ENCODE results near the gene CASK.

The CASK gene

DNA sequence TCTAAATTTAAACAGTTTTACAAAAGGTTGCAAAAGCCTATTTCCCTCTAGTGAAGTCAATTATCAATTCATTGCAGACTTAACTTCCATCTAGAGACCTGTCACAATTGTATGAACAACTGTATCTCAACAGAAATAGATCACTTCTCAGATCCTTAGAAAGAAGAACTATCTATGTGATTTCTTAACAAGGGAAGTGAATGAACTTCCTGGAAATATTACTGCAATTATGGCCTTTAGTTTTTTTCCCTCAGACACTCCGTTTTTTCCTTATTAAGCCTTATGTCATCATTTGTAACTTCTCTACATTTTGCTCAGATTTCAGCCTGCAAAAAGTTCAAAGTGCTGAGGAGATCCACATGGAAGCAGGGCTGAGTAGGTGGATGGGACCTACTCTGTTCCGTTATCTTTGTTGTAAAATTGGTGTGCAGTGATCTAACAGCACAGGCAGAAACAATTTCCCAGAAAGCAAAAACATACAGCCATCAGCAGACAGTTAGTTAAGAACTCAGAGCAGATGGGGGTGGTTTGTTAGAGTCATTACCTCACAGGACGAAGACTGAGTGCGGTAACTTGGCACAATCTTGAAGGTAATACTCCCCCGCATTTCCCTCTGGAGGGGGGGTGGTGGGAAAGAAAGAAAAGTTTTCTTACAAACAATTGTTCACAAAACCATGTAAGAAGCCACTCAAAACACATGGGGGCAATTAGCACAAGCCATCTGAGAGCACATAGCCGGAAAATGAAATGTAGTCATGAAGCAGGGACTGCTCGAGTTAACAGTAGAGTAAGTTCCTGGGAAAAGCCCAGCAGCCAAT is 363.9 kb downstream of the CASK start:
- Histone ChIP-seq H4K8ac (ENCODE audit: low read depth, low read length) (no peak overlapping the region), H2BK5ac (ENCODE audit: low read depth, low read length, poor library complexity) (no peak overlapping the region), H2BK12ac (ENCODE audit: low read length) (no peak overlapping the region), H2AK5ac (ENCODE audit: low read length) (no peak overlapping the region), H3K36me3 (ENCODE audit: control insufficient read depth in 1 of 2, insufficient read depth in 2 of 2, low read length in 2 of 2) (no peaks in the 10 kb centered on the region), H3K4me2 (ENCODE audit: low read length) (no peak overlapping the region), H3K4me3 (ENCODE audit: low read depth, low read length) (no peak overlapping the region), H3K9me3 (ENCODE audit: insufficient read depth, low read depth, low read length) (no peaks in the 10 kb centered on the region), H3K79me2 (ENCODE audit: control insufficient read depth, insufficient read depth, low read length, poor library complexity) (no peaks in the 10 kb centered on the region), H3K27ac (ENCODE audit: low read depth, low read length) (no peak overlapping the region), H2BK120ac (ENCODE audit: insufficient read depth, low read length, poor library complexity) (no peak overlapping the region), H3K23ac (ENCODE audit: low read length) (no peak overlapping the region), H3K9ac (ENCODE audit: low read length) (no peak overlapping the region), H3K79me1 (ENCODE audit: low read length) (no peaks in the 10 kb centered on the region), H2AFZ (ENCODE audit: insufficient read depth, low read length, poor library complexity) (no peak overlapping the region), H3K4me1 (ENCODE audit: control insufficient read depth in 1 of 2, insufficient read depth in 2 of 2, low read length in 2 of 2) (no peaks in the 10 kb centered on the region), H4K91ac (ENCODE audit: low read depth, low read length) (no peak overlapping the region), H3K27me3 (ENCODE audit: insufficient read depth, low read length) (no peaks in the 10 kb centered on the region), H3K14ac (ENCODE audit: low read length) (no peak overlapping the region), H3K18ac (ENCODE audit: low read length) (no peak overlapping the region), H3K4ac (ENCODE audit: low read depth, low read length) (no peak overlapping the region), H4K12ac (ENCODE audit: low read depth, low read length) (no peak overlapping the region)
- peak in 1 of 2 donors; percentile 8 for DNase-seq
- WGBS (ENCODE audit: extremely low coverage, insufficient coverage, insufficient read length) = no CpG with 5 or more reads among the region's 7 CpGs

DNA sequence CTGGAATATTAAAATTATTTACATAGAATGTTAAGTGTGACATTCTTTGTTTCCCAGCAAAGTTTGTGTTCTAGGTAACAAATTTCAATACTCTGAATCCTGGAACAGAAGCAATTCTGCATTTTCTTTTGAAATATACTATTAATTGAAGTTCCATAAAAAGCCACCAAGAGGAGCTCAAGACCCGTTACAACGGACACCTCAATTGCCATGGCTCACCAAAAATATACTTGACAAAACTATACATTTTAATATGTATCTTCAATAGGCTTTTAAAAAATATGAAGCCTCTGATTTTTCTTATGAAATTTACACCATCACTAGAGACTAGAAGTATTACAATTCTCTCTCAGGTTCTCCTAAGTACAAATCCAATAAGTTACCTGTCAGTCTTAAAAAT is 364.8 kb downstream of the CASK start:
- no peak overlapping the region for H3K4ac ChIP-seq (ENCODE audit: low read depth, low read length)
- H2BK5ac ChIP-seq (ENCODE audit: low read depth, low read length, poor library complexity) = no peak overlapping the region
- no peak overlapping the region for H2AFZ ChIP-seq (ENCODE audit: insufficient read depth, low read length, poor library complexity)
- no peak overlapping the region for H3K23ac ChIP-seq (ENCODE audit: low read length)
- H3K4me1 ChIP-seq (ENCODE audit: control insufficient read depth in 1 of 2, insufficient read depth in 2 of 2, low read length in 2 of 2) = no peaks in the 10 kb centered on the region
- no peak overlapping the region for H4K91ac ChIP-seq (ENCODE audit: low read depth, low read length)
- no peaks in the 10 kb centered on the region for H3K36me3 ChIP-seq (ENCODE audit: control insufficient read depth in 1 of 2, insufficient read depth in 2 of 2, low read length in 2 of 2)
- no CpG with 5 or more reads among the region's 2 CpGs for WGBS (ENCODE audit: extremely low coverage, insufficient coverage, insufficient read length)
- no peak overlapping the region for H3K9ac ChIP-seq (ENCODE audit: low read length)
- no peak overlapping the region for H4K8ac ChIP-seq (ENCODE audit: low read depth, low read length)
- H3K27me3 ChIP-seq (ENCODE audit: insufficient read depth, low read length) = no peaks in the 10 kb centered on the region
- no peak overlapping the region for H3K4me2 ChIP-seq (ENCODE audit: low read length)
- no peaks in the 10 kb centered on the region for H3K79me1 ChIP-seq (ENCODE audit: low read length)
- H3K4me3 ChIP-seq (ENCODE audit: low read depth, low read length) = no peak overlapping the region
- H2BK120ac ChIP-seq (ENCODE audit: insufficient read depth, low read length, poor library complexity) = no peak overlapping the region
- H2BK12ac ChIP-seq (ENCODE audit: low read length) = no peak overlapping the region
- H3K18ac ChIP-seq (ENCODE audit: low read length) = no peak overlapping the region
- H3K14ac ChIP-seq (ENCODE audit: low read length) = no peak overlapping the region
- DNase-seq = peak in 1 of 2 donors; percentile 52
- no peaks in the 10 kb centered on the region for H3K79me2 ChIP-seq (ENCODE audit: control insufficient read depth, insufficient read depth, low read length, poor library complexity)
- no peak overlapping the region for H4K12ac ChIP-seq (ENCODE audit: low read depth, low read length)
- no peak overlapping the region for H2AK5ac ChIP-seq (ENCODE audit: low read length)
- H3K9me3 ChIP-seq (ENCODE audit: insufficient read depth, low read depth, low read length) = no peaks in the 10 kb centered on the region
- H3K27ac ChIP-seq (ENCODE audit: low read depth, low read length) = no peak overlapping the region

DNA sequence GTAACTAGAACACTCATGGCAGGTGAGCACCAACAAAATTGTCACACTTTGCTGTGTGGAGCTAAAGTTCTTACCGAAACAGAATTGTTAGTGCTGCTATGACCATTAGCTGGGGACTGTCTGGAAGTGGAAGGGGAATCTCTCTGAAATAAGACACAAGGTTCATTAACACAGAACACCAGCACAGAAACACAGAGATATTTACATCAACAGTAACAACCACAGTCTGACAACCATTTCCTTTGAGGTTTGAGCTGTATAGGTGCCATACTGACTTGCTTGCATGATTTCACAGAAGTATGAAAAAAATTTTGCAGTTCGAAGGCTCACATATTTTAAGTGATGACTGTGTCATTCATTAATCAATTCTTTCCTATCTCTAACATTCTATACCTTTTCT is 366.4 kb downstream of the CASK start:
- no peak overlapping the region for H4K12ac ChIP-seq (ENCODE audit: low read depth, low read length)
- H3K14ac ChIP-seq (ENCODE audit: low read length) = no peak overlapping the region
- no peak overlapping the region for H2AFZ ChIP-seq (ENCODE audit: insufficient read depth, low read length, poor library complexity)
- no peak overlapping the region for H3K18ac ChIP-seq (ENCODE audit: low read length)
- no peak overlapping the region for H3K9ac ChIP-seq (ENCODE audit: low read length)
- no peaks in the 10 kb centered on the region for H3K27me3 ChIP-seq (ENCODE audit: insufficient read depth, low read length)
- H3K4me2 ChIP-seq (ENCODE audit: low read length) = no peak overlapping the region
- no peaks in the 10 kb centered on the region for H3K79me1 ChIP-seq (ENCODE audit: low read length)
- no peak overlapping the region for H4K91ac ChIP-seq (ENCODE audit: low read depth, low read length)
- H3K27ac ChIP-seq (ENCODE audit: low read depth, low read length) = no peak overlapping the region
- H3K4me1 ChIP-seq (ENCODE audit: control insufficient read depth in 1 of 2, insufficient read depth in 2 of 2, low read length in 2 of 2) = no peaks in the 10 kb centered on the region
- no peaks in the 10 kb centered on the region for H3K36me3 ChIP-seq (ENCODE audit: control insufficient read depth in 1 of 2, insufficient read depth in 2 of 2, low read length in 2 of 2)
- H3K79me2 ChIP-seq (ENCODE audit: control insufficient read depth, insufficient read depth, low read length, poor library complexity) = no peaks in the 10 kb centered on the region
- H2BK120ac ChIP-seq (ENCODE audit: insufficient read depth, low read length, poor library complexity) = no peak overlapping the region
- no peak overlapping the region for H2AK5ac ChIP-seq (ENCODE audit: low read length)
- H3K9me3 ChIP-seq (ENCODE audit: insufficient read depth, low read depth, low read length) = no peaks in the 10 kb centered on the region
- no CpG with 5 or more reads among the region's 2 CpGs for WGBS (ENCODE audit: extremely low coverage, insufficient coverage, insufficient read length)
- H2BK12ac ChIP-seq (ENCODE audit: low read length) = no peak overlapping the region
- no peak overlapping the region for H4K8ac ChIP-seq (ENCODE audit: low read depth, low read length)
- no peak overlapping the region for H3K23ac ChIP-seq (ENCODE audit: low read length)
- no peak overlapping the region for H3K4me3 ChIP-seq (ENCODE audit: low read depth, low read length)
- H3K4ac ChIP-seq (ENCODE audit: low read depth, low read length) = no peak overlapping the region
- no peak overlapping the region for H2BK5ac ChIP-seq (ENCODE audit: low read depth, low read length, poor library complexity)
- no peak for DNase-seq

GRCh38 chrX:41553688-41554087 is 369.7 kb downstream of the CASK start:
- Histone ChIP-seq H4K8ac (ENCODE audit: low read depth, low read length) (no peak overlapping the region), H3K14ac (ENCODE audit: low read length) (no peak overlapping the region), H3K79me2 (ENCODE audit: control insufficient read depth, insufficient read depth, low read length, poor library complexity) (no peaks in the 10 kb centered on the region), H2AFZ (ENCODE audit: insufficient read depth, low read length, poor library complexity) (no peak overlapping the region), H2BK12ac (ENCODE audit: low read length) (no peak overlapping the region), H3K36me3 (ENCODE audit: control insufficient read depth in 1 of 2, insufficient read depth in 2 of 2, low read length in 2 of 2) (no peaks in the 10 kb centered on the region), H3K4me2 (ENCODE audit: low read length) (no peak overlapping the region), H2AK5ac (ENCODE audit: low read length) (no peak overlapping the region), H3K27ac (ENCODE audit: low read depth, low read length) (no peak overlapping the region), H3K18ac (ENCODE audit: low read length) (no peak overlapping the region), H3K4ac (ENCODE audit: low read depth, low read length) (no peak overlapping the region), H3K4me1 (ENCODE audit: control insufficient read depth in 1 of 2, insufficient read depth in 2 of 2, low read length in 2 of 2) (no peaks in the 10 kb centered on the region), H4K12ac (ENCODE audit: low read depth, low read length) (no peak overlapping the region), H3K27me3 (ENCODE audit: insufficient read depth, low read length) (no peaks in the 10 kb centered on the region), H3K4me3 (ENCODE audit: low read depth, low read length) (no peak overlapping the region), H4K91ac (ENCODE audit: low read depth, low read length) (no peak overlapping the region), H3K9ac (ENCODE audit: low read length) (no peak overlapping the region), H2BK5ac (ENCODE audit: low read depth, low read length, poor library complexity) (no peak overlapping the region), H2BK120ac (ENCODE audit: insufficient read depth, low read length, poor library complexity) (no peak overlapping the region), H3K9me3 (ENCODE audit: insufficient read depth, low read depth, low read length) (no peaks in the 10 kb centered on the region), H3K23ac (ENCODE audit: low read length) (no peak overlapping the region), H3K79me1 (ENCODE audit: low read length) (no peaks in the 10 kb centered on the region)
- no peak for DNase-seq
- WGBS (ENCODE audit: extremely low coverage, insufficient coverage, insufficient read length) = no CpG with 5 or more reads among the region's 6 CpGs
